Activated B cell treated with CpG ODN at 0.5 μM for 24 hours (primary cell): ENCODE data around the gene ALDH1L1. TPM values are rescaled to one million over a fixed set of nuclear protein-coding genes. Genes with fewer than 3 reads are reported as not detected.

Experiments used
- ATAC-seq: fragments of 200-7000 bp; cut with Tn5 transposase; one replicate; pipeline ENCODE4 v1.10.0; 2021; ENCODE audit warnings: low read depth, mild to moderate bottlenecking, moderate library complexity
- CTCF ChIA-PET: fragments of 350-600 bp; sonication (Branson Sonifier 250); formaldehyde crosslinking; loops from one replicate; lab custom pipeline; 2021; ENCODE audit warnings: antibody characterized with exemption; lab: Charles Lee
- POLR2A ChIA-PET: fragments of 350-600 bp; sonication (Branson Sonifier 250); formaldehyde crosslinking; loops from one replicate; lab custom pipeline; 2021; ENCODE audit warnings: antibody characterized with exemption; lab: Charles Lee
- DNase-seq: peaks from one replicate; pipeline ENCODE4 v3.0.0; 2022
- H3K27ac Mint-ChIP-seq: one replicate; pipeline ENCODE4 v1.8.0; 2020; ENCODE audit warnings: mixed read lengths
- H3K27me3 Mint-ChIP-seq: one replicate; pipeline ENCODE4 v1.8.0; 2021; ENCODE audit warnings: mixed read lengths
- H3K36me3 Mint-ChIP-seq: one replicate; pipeline ENCODE4 v1.8.0; 2021; ENCODE audit warnings: low read depth, mixed read lengths
- H3K4me1 Mint-ChIP-seq: one replicate; pipeline ENCODE4 v1.8.0; 2021; ENCODE audit warnings: mixed read lengths
- H3K4me3 Mint-ChIP-seq: one replicate; pipeline ENCODE4 v1.8.0; 2020; ENCODE audit warnings: mild to moderate bottlenecking, mixed read lengths
- H3K9me3 Mint-ChIP-seq: one replicate; pipeline ENCODE4 v1.8.0; 2020; ENCODE audit warnings: mixed read lengths
- CTCF ChIP-seq: fragments of 200-600 bp; IDR thresholded peaks from one replicate; pipeline ENCODE4 v1.8.0; 2022; ENCODE audit warnings: antibody characterized with exemption, mild to moderate bottlenecking
- intact Hi-C: fragments of 100-400 bp; cut with micrococcal nuclease; formaldehyde crosslinking; loops from one replicate; pipeline ENCODE4 v1.15.1; 2024
- total RNA-seq: library from RNA; stranded (reverse); gene quantifications from 2 replicates; pipeline ENCODE4 v1.2.3, GENCODE V29; 2022

The ALDH1L1 gene
- total RNA-seq, 1 donor from 2014 or later, result not detected

- Mint-ChIP-seq H3K4me3 (no peak overlapping the region), H3K4me1 (peaks cover 6% of the 10 kb centered on the region), H3K27me3 (no peaks in the 10 kb centered on the region), H3K27ac (no peak overlapping the region), H3K9me3 (no peaks in the 10 kb centered on the region), H3K36me3 (peaks cover 30% of the 10 kb centered on the region)
- ChIA-PET CTCF (no interaction called here), POLR2A (no interaction called here)
- DNase-seq (no peak), ATAC-seq (no peak)
- no peak for TF ChIP-seq CTCF
- intact Hi-C loops, result no loop called here
Observed at GRCh38 chr3:126063358-126063965, 116.9 kb downstream of the ALDH1L1 start.

DNA sequence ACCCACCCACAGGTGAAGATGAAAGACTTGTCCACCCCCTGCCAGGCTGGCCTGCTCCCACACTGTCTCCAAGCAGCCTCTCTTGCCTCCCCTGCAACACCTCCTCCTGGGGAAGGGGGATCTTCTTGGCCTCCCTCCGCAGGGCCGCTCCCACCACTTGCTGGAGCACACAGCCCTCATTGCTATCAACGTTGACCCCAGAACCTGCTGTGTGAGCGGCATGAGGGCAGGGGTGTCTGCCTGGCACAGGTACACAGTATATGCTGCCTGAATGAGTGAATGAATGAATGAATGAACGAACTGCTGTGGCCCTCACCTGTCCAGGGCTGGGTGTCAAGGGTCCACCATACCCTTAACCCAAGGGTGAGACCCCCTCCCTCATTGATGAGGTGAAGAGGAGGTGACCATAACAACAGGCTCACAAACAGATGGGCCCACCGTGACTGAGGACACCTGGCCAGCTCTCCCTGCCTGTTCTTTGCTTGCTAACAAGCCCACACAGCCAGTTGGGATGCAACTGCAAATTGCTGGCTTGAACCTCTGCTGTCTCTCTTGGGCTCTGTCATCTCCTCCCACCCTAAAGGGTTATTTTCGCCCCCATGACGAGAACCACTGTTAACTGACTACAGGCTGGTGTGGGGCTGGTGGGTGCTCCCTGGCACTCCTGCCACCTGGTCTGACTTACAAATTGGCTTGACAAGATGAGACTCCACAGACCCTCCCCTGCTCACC is 118.9 kb downstream of the ALDH1L1 start:
- no peak for ATAC-seq
- ChIA-PET CTCF (no interaction called here), POLR2A (no interaction called here)
- no peaks in the 10 kb centered on the region for H3K27me3 Mint-ChIP-seq
- H3K4me3 Mint-ChIP-seq, result no peak overlapping the region
- TF ChIP-seq CTCF, result no peak
- DNase-seq, result no peak
- intact Hi-C loops, result no loop called here
- peaks cover 6% of the 10 kb centered on the region for H3K4me1 Mint-ChIP-seq
- no peaks in the 10 kb centered on the region for H3K9me3 Mint-ChIP-seq
- no peak overlapping the region for H3K27ac Mint-ChIP-seq
- peaks cover 21% of the 10 kb centered on the region for H3K36me3 Mint-ChIP-seq

GRCh38 chr3:126060613-126061145 is 119.7 kb downstream of the ALDH1L1 start:
- CTCF ChIA-PET, result no interaction called here
- H3K4me3 Mint-ChIP-seq, result no peak overlapping the region

GRCh38 chr3:126058666-126059065 is 121.7 kb downstream of the ALDH1L1 start:
- ATAC-seq, result no peak
- CTCF ChIA-PET, result no interaction called here

More at GRCh38 chr3:126060613-126061145, 119.7 kb downstream of the ALDH1L1 start:
- POLR2A ChIA-PET, result no interaction called here
- no peak for TF ChIP-seq CTCF
- H3K4me1 Mint-ChIP-seq, result peaks cover 6% of the 10 kb centered on the region
- intact Hi-C loops, result no loop called here
- peaks cover 13% of the 10 kb centered on the region for H3K36me3 Mint-ChIP-seq
- ATAC-seq (no peak), DNase-seq (no peak)
- H3K27ac Mint-ChIP-seq, result no peak overlapping the region
- no peaks in the 10 kb centered on the region for H3K9me3 Mint-ChIP-seq
- H3K27me3 Mint-ChIP-seq, result no peaks in the 10 kb centered on the region

More at GRCh38 chr3:126058666-126059065, 121.7 kb downstream of the ALDH1L1 start:
- Mint-ChIP-seq H3K4me3 (no peak overlapping the region), H3K4me1 (peaks cover 10% of the 10 kb centered on the region), H3K36me3 (peaks cover 10% of the 10 kb centered on the region), H3K27ac (no peak overlapping the region), H3K27me3 (no peaks in the 10 kb centered on the region), H3K9me3 (no peaks in the 10 kb centered on the region)
- TF ChIP-seq CTCF, result no peak
- intact Hi-C loops, result no loop called here
- POLR2A ChIA-PET, result no interaction called here
- DNase-seq, result no peak
